Medulla oblongata (tissue), 1 donor: ENCODE results near the gene POMT2.

ENCODE experiments used
- DNase-seq: peaks from one replicate; pipeline ENCODE4 v3.0.0-alpha.2; 2015; ENCODE audit errors: extremely low spot score

Gene POMT2

GRCh38 chr14:77267937-77268699 is 52.6 kb downstream of the POMT2 start:
- no peak for DNase-seq

GRCh38 chr14:77266336-77266735 is 54.3 kb downstream of the POMT2 start:
- DNase-seq: no peak

DNA sequence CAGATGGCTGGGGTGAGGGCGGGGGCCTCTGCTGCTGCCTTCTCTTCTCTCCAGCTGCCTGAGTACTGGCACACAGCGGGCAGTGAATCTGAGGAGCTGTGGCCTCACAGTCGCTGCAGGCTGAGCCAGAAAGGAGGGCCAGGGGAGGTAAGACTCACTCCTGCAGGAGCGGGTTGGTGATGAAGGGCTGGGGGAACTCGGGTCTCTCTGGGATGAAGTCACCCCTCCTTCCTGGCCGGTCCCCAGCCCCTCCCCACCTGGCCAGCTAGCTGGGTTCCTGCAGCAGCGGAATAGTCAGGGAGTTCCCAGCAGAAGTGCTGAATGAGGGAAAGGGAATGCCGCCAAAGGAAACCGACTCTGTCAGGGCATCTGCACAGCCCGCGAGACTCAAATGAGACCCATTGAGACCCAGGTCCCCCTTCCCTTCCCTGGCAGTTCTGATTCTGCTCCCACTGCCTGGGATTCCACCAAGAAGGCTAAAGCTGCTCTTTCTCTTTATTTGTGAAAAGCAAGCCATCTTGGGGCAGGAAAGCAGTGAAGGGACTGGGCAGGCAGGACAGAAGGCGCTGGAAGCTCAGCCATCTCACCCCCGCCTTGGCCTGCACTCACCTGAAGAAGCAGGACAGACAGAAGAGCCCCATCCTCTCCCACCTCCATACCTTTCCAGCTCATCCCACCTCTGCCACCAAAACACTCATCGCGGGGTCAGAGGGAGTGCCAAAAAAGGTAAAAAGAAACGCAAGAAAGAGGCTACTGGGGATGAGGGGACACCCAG is 54.9 kb downstream of the POMT2 start:
- no peak for DNase-seq

- no peak for DNase-seq
Measured at GRCh38 chr14:77265187-77265515, 55.5 kb downstream of the POMT2 start.

GRCh38 chr14:77264466-77265186 is 56.1 kb downstream of the POMT2 start:
- no peak for DNase-seq

DNA sequence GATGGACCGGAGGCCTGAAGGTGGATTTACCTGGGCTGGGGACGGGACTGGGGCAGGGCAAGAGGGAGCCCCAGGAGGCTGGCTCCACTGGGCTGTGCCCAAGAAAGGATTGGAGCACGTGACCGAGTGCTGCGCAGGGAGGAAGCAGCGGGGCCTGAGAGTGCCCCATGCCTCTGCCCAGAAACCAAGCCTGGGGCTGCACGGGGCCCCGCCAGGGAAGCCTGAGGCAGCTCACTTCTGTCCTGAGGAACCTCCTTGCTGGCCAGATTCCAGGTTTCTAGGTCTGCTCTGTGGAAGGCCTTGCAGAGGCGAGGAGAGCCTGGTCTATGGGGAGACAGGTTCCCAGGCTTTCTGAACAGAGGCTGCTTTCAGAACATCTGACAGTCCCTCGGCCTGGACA is 60.1 kb downstream of the POMT2 start:
- DNase-seq: peak; percentile 43

DNA sequence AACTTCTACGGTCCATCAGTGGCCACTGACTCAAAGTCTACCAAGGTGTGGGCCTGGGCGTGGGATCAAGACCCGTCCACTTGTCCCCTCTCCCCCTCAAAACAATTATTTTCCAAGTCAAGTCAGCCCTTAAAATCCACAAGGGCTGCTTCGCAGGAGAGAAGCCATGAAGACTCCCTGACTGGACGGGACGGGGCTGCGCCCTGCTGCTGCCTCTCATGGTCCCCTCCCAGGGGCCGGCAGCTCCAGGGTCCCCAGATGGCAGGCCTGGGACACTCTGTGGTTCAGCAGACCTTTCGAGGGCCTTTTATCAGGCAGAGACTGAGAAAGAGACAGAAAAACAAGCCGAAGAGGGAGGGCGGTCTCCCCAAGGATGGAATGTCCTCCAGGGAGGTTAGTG is 60.5 kb downstream of the POMT2 start:
- no peak for DNase-seq

GRCh38 chr14:77259025-77259715 is 61.5 kb downstream of the POMT2 start:
- DNase-seq: no peak

- DNase-seq: no peak
Measured at GRCh38 chr14:77258566-77258965, 62.1 kb downstream of the POMT2 start.

DNA sequence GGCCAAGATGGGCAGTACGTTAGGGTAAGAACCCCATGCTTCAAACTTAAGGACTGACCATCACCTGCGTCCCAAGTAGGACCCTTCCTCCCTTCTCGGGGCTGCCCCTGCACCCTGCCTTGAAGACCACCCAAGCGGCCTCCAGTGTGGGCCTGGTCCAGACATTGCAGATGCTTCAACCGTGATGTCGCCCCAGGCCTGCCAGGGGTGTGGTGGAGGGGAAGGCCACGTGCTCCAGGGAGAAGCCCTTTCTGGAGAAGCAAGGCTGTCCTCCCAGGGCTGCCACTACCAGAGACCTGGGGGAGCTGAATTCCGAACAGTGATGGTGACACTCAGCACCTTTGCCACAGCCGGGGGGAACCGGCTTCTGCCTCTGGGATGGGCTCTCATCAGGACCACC is 63.0 kb downstream of the POMT2 start:
- no peak for DNase-seq

GRCh38 chr14:77256694-77257093 is 64.0 kb downstream of the POMT2 start:
- DNase-seq: no peak

- no peak for DNase-seq
Measured at GRCh38 chr14:77253333-77254190, 67.1 kb downstream of the POMT2 start.

GRCh38 chr14:77251870-77252269 is 68.8 kb downstream of the POMT2 start:
- DNase-seq: no peak

DNA sequence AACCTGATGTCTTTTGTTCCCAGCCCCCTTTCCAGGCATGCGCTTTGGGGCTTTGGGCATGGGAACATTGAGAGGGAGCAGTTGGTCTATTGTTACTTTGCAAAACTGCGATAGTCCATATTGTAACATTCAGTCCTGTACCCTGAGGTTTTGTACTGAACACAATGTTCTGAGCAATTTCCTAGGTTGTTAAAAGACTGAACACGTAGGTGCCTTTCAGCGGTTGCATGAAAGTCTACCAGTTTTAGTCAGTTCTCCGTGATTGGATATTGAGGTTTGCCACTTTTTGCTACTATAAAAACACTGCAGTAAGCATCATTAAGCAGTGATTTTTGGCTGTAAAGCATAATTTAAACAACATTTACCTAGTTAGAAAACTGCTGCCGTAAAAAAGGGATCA is 69.8 kb downstream of the POMT2 start:
- DNase-seq: no peak

- DNase-seq: no peak
Measured at GRCh38 chr14:77249286-77249685, 71.4 kb downstream of the POMT2 start.

DNA sequence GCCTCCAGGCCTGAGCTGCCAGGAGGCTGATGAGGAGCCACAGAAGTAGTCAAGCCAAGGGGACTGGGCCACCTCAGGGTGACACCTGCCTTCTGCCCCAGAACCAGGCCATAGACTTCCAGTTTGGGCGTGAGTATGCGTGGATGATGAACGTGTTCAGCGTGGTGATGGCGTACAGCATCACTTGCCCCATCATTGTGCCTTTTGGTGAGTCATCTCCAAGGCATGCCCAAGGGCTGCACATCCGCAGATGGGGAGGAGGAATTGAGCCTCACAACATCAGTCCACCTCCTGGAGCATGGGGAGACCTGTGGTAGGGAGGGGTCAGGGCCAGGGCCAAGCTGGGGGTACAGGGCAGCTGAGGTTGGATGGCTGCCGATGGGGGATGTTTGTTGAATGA is 72.0 kb downstream of the POMT2 start:
- no peak for DNase-seq

DNA sequence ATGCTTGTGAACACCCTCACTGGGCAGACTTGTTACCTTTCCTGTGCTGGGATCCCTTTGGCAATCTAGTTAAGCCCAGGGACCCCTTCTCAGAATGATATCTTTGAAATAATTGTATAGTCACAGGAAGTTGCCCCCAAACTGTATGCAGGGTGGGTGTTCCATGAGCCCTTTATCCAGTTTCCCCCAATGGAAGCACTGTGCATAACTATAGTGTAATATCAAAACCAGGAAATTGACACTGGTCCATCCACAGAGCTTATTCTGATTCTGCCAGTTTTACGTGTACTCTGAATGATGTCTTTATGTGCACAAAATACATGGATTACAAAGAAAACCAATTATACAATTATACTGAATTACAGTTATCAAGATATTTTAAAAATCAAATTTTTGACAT is 73.9 kb downstream of the POMT2 start:
- DNase-seq: no peak

DNA sequence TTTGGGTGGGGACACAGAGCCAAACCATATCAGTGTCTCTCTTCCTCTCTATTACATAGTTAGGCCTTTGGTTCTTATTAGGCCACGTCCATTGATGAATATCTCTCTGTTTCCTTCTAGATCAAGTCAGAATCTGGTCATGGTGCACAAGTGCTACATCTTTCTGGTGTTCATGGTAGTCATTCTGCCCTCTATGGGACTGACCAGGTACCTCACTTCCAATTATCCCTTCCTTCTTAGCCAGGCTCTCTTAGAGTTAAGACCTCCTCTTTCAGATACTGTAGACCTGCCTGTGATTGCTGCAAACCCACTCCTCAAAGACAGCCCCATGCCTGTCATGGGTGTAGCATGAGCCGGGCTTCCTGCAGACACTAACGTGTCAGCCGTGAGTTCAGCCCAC is 74.9 kb downstream of the POMT2 start:
- DNase-seq: no peak

GRCh38 chr14:77243853-77244252 is 76.8 kb downstream of the POMT2 start:
- no peak for DNase-seq

GRCh38 chr14:77242752-77243151 is 77.9 kb downstream of the POMT2 start:
- no peak for DNase-seq

- DNase-seq: no peak
Measured at GRCh38 chr14:77241955-77242354, 78.7 kb downstream of the POMT2 start.
